Retinal pigment epithelial cell (primary cell): Measurements from ENCODE around the gene BLTP2.

ENCODE experiments used
- DNase-seq: peaks from one replicate; pipeline ENCODE4 v3.0.0-alpha.2; 2010; ENCODE audit warnings: low read depth
- H3K4me3 ChIP-seq: 2 replicates; pipeline ENCODE4 v1.5.1; 2011; ENCODE audit warnings: mild to moderate bottlenecking, low read length, control low read depth, moderate library complexity
- CTCF ChIP-seq: conservative IDR thresholded peaks from 2 replicates; pipeline ENCODE4 v1.5.1; 2011; ENCODE audit warnings: low read depth, low read length, control low read depth, inconsistent platforms

BLTP2 gene

GRCh38 chr17:28682655-28683054 lies 37.7 kb upstream of the BLTP2 start:
- H3K4me3 ChIP-seq = no peak overlapping the region
- no peak for TF ChIP-seq CTCF
- no peak for DNase-seq

GRCh38 chr17:28675980-28676379 lies 31.0 kb upstream of the BLTP2 start:
- TF ChIP-seq CTCF = peak; percentile 48
- no peak overlapping the region for H3K4me3 ChIP-seq
- no peak for DNase-seq

- H3K4me3 ChIP-seq = no peak overlapping the region
- no peak for DNase-seq
- no peak for TF ChIP-seq CTCF
Observed at GRCh38 chr17:28675490-28675889, 30.5 kb upstream of the BLTP2 start.

GRCh38 chr17:28669918-28670317 lies 25.0 kb upstream of the BLTP2 start:
- H3K4me3 ChIP-seq = no peak overlapping the region
- no peak for TF ChIP-seq CTCF
- no peak for DNase-seq

GRCh38 chr17:28667870-28668269 lies 22.9 kb upstream of the BLTP2 start:
- TF ChIP-seq CTCF = no peak
- no peak for DNase-seq
- no peak overlapping the region for H3K4me3 ChIP-seq

- H3K4me3 ChIP-seq = no peak overlapping the region
- no peak for TF ChIP-seq CTCF
- DNase-seq = no peak
Observed at GRCh38 chr17:28665994-28666393, 21.0 kb upstream of the BLTP2 start.

GRCh38 chr17:28663723-28664122 lies 18.8 kb upstream of the BLTP2 start:
- TF ChIP-seq CTCF = no peak
- peak overlapping the region; percentile 99 for H3K4me3 ChIP-seq
- DNase-seq = no peak
